T-helper 9 cell (primary cell): Measurements from ENCODE around the gene MSRB1.

Experiments
- DNase-seq: peaks from one replicate; pipeline ENCODE4 v3.0.0-alpha.2; 2020

The MSRB1 gene

DNA sequence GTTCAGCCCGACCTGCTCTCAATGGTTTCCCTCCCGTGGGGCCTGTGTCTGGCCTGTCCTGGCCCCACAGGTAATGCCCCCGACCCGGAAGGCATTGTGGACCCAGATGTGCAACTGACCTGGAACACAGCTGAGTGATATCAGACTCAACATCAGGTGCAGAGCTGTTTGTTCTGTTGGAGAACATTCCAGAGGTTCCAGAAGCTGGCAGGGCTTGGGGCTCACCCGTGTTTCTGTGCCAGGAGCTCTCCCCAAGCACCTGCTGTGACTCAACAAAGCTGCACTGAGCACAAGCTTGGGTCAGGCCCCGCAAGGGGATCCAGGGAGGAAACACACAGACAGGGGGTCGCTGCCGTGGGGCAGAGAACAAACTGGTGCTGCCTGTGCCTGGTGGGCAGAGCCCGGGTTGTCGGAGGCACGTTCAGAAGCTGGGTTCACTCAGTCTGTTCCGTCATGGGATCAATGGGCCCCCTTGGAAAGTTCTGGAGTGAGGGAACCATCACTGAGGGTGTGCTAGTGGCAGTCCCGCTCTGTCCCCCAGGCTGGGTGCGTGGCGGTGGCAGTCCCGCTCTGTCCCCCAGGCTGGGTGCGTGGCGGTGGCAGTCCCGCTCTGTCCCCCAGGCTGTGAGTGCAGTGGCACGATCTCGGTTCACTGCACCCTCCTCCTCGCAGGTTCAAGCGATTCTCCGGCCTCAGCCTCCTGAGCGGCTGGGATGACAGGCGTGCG lies 46.9 kb downstream of the MSRB1 start:
- no peak for DNase-seq

DNA sequence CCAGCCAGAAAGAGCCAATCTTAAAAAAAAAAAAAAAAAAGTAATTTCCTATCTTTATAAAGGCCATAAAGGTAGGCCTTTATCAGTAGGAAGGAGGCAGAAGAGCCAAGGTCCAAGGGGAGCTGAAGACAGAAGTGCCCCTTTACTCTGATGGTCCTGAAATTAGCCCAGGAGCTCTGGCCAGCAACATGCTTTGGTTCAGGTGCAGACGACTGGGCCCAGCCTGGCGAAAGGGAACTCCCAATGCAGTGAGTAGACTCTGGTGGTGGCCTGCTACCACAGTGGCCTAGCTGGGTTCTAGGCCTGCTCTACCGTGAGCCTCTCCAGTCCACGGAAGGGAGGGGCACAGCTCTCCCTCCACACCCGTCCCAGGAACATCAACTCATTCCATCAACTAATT lies 47.9 kb downstream of the MSRB1 start:
- DNase-seq = no peak

DNA sequence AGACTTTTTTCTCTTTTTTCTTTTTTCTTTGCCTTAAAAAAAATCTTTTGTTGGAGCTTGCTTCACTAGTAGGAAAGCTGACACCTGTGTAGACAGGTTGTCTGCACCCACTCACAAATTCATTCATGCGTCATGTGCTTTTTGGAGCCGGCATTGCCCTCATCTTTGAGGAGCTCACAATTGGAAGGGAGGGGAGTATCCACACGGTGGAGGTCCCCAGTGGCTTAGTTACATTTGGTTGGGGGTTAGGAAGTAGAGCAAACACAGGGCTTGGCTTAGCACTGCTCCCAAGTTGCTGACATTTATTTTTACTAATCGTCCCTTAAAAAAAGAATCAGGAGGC lies 52.3 kb downstream of the MSRB1 start:
- DNase-seq = no peak

DNA sequence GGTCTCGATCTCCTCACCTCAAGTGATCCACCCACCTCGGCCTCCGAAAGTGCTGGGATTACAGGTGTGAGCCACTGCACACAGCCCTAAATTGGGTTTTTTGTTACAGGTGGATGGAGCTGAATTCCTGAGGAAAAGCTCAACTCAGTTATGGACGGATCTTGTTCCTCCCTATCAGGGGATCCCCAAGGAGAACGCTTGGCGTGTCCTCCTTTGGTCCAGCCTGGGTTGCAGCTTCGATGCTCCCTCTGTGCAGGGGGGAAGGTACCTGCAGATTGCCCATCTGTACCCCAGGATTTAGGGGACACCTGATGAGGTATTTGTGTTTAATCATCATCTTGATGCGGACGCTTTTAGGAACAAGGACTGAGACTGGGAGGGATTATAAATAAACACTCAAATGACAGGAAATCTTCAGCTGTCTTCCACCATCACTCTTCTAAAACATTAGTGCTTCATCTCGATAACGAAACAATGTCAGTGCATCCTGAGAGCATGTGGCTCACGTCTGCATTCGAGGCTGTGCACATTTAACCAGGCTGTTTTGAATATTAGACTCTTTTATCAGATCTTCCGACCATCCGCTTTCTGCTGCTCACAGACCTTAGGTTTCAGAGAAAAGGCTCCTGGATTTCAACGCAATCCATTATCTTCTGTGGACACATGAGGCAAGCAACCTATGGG lies 52.8 kb downstream of the MSRB1 start:
- DNase-seq = no peak
